Lower leg skin (tissue), 3 donors: ENCODE data around the gene CDYL2.

Source experiments
- POLR2A ChIP-seq, 2 donors: fragments of 450-650 bp; IDR thresholded peaks; one replicate each; pipeline ENCODE4 v1.6.1; 2016 to 2017; ENCODE audit warnings: antibody characterized with exemption in 2 of 2, mild to moderate bottlenecking in 1 of 2, moderate library complexity in 1 of 2
- TF ChIP-seq, protein P1 (sequence below), 3 donors: fragments of 450-650 bp; IDR thresholded peaks; one replicate each; pipeline ENCODE4 v1.5.1; 2016; ENCODE audit warnings: antibody characterized with exemption in 3 of 3, mild to moderate bottlenecking in 3 of 3, moderate library complexity in 2 of 3

- TF ChIP-seq POLR2A (IDR thresholded peaks at IDR 0.05): no peak
- TF ChIP-seq, protein P1, sequence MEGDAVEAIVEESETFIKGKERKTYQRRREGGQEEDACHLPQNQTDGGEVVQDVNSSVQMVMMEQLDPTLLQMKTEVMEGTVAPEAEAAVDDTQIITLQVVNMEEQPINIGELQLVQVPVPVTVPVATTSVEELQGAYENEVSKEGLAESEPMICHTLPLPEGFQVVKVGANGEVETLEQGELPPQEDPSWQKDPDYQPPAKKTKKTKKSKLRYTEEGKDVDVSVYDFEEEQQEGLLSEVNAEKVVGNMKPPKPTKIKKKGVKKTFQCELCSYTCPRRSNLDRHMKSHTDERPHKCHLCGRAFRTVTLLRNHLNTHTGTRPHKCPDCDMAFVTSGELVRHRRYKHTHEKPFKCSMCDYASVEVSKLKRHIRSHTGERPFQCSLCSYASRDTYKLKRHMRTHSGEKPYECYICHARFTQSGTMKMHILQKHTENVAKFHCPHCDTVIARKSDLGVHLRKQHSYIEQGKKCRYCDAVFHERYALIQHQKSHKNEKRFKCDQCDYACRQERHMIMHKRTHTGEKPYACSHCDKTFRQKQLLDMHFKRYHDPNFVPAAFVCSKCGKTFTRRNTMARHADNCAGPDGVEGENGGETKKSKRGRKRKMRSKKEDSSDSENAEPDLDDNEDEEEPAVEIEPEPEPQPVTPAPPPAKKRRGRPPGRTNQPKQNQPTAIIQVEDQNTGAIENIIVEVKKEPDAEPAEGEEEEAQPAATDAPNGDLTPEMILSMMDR (IDR thresholded peaks at IDR 0.05): no peak
Measured at GRCh38 chr16:80788027-80788426, 16.4 kb downstream of the CDYL2 start.
